DMS53 treated with DMSO at 0.1 percent for 48 hours (cell line): ENCODE data around the gene COQ10B.

Source experiments
- DNase-seq: peaks from one replicate; lab custom pipeline; 2025; ENCODE audit not compliant: unreplicated experiment; lab: John Stamatoyannopoulos, UW

COQ10B gene

GRCh38 chr2:197500503-197501131 is 47.3 kb downstream of the COQ10B start:
- peak; percentile 35 for DNase-seq

- DNase-seq, result no peak
Observed at GRCh38 chr2:197502201-197502600, 48.8 kb downstream of the COQ10B start.

DNA sequence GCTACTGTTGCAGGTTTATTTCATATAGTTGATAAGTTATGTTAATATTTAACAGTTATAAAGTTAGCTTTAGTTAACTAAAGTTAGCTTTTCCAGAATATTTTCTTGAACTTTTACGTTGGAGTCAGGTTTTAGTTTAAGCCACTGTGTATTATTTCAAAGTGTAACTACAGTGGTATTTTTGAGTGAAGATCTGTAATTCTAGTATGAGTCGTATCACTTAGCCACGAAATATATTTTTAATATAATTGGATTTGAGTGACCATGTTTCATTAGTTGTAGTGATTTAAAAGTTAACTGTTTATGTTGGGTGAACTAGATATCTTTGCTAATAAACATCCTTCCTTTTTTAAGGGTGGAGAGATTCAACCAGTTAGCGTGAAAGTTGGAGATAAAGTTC is 49.3 kb downstream of the COQ10B start:
- no peak for DNase-seq

GRCh38 chr2:197504000-197504399 is 50.6 kb downstream of the COQ10B start:
- no peak for DNase-seq

GRCh38 chr2:197504512-197504911 is 51.2 kb downstream of the COQ10B start:
- DNase-seq, result no peak

- DNase-seq, result no peak
Observed at GRCh38 chr2:197506658-197507057, 53.3 kb downstream of the COQ10B start.

- DNase-seq, result no peak
Observed at GRCh38 chr2:197513915-197514314, 60.6 kb downstream of the COQ10B start.

DNA sequence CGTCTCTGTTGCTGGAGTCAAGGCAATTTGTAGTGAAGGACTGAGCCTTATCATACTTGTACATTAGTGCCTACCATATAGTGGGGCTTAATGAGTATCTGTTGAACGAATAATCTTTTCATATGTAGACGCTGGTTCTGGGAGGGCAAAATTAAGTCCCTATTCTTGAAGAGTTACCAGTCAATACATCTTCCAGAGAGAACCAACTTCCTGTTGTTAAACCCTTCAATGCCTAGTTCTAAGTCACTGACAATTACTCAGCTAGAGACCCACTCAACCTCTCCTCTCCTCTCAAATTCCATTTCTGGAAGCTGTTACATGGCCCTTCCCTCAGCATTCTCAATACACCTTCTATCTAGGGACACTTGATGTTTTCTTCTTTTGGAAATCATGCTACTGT is 61.4 kb downstream of the COQ10B start:
- peak; percentile 45 for DNase-seq

DNA sequence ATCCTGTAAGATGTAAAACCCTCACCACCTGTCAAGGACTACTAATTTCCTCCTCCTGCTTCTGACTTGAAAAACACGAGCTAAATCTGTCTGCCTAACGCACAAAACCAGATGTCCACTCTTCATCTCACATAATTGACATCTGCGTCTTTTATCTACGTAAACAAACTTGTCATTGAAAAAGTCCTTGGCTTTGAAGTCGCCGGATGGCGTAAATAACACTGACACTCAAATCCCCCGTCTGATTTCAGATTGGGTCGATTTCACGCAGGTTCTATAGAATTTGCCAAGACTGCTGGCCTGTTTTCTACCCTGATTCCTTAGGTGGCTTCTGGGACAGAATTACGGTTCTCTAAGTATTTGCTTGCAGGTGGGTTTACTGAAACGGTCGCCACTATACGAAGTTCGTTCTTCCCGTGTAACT is 62.0 kb downstream of the COQ10B start:
- DNase-seq, result peak; percentile 76

- peak; percentile 86 for DNase-seq
Observed at GRCh38 chr2:197515739-197516392, 62.5 kb downstream of the COQ10B start, which contains the start of gene MOB4. MOB4 (plus strand) TSS chr2:197516066; CDS start chr2:197516087, 21 bp downstream.

DNA sequence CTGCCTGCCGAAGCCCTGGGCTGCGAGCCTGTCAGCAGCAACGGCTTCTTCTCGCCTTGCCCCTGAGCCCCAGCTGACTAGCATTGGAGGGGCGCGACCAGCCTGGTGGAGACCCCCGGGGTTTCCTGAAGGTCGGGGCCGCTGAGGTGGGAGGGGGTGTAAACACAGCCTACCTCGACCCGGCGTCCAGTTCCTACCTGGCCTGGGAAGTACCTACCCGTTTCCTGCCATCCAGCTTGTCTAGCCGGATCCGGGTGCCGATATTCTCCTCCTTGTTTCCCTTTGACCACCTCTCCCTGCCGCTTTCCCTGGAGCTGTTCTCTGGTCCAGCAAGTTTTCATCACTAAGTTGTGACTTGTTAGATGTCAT is 63.0 kb downstream of the COQ10B start:
- DNase-seq, result peak; percentile 41

DNA sequence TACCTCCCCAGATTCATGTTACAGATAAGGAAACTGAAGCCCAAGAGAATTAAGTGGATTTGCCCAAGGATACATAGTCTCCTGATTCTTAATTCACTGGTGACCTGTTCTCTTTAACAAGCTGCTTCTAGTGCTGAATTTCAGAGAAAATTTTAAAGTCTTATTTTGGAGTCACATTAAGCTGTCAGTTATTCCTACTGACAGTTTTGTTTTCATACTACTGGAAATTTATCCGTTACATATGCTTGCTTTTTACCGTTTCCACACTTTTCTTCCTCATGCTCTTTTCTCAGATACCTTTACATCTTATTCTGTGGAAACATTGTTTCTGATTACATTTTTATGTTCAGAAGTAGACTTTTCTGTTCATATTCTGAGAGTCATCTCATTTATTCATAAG is 63.8 kb downstream of the COQ10B start:
- DNase-seq, result no peak
